DOHH2 (cell line): Measurements from ENCODE around the gene EDC3.

Experiments
- CTCF ChIP-seq: fragments of 200-600 bp; sonication (generic); IDR thresholded peaks from one replicate; pipeline ENCODE4 v1.5.1; 2014; ENCODE audit warnings: antibody characterized with exemption, mild to moderate bottlenecking, low read depth, low read length; ENCODE audit not compliant: poor library complexity, severe bottlenecking
- EZH2phosphoT487 ChIP-seq: fragments of 200-600 bp; sonication (generic); IDR thresholded peaks from 2 replicates; pipeline ENCODE4 v1.6.1; 2017; ENCODE audit warnings: borderline replicate concordance, mild to moderate bottlenecking, antibody characterized with exemption, low read length, moderate library complexity, mixed read lengths

- no peak for TF ChIP-seq EZH2phosphoT487
- no peak for TF ChIP-seq CTCF
Measured at GRCh38 chr15:74595271-74595670, 100.6 kb downstream of the EDC3 start.
